HG03066 (cell line): Measurements from ENCODE around the gene NPM1.
A peak's percentile ranks its signal among the peaks of the same experiment; 100 is the strongest.
"Not testable (repeated sequence)": the region's sequence is repeated elsewhere in the genome, so short reads cannot be mapped to it uniquely, and the experiment has no call there.

Experiments used
- ATAC-seq: cut with Tn5 transposase; IDR thresholded peaks from one replicate; pipeline ENCODE4 v1.9.1; 2021; ENCODE audit warnings: low read depth; ENCODE audit not compliant: unreplicated experiment

Gene NPM1

GRCh38 chr5:171387345-171387969 is at the start of gene NPM1:
TSS of gene NPM1 (plus strand) at chr5:171387849. CDS start at chr5:171387949, 100 bp downstream.
- peak; percentile 77 for ATAC-seq

- no peak for ATAC-seq
Measured at GRCh38 chr5:171340042-171340441, 47.6 kb upstream of the NPM1 start.

- no peak for ATAC-seq
Measured at GRCh38 chr5:171340491-171340890, 47.2 kb upstream of the NPM1 start.

GRCh38 chr5:171342362-171343111 is 45.1 kb upstream of the NPM1 start:
- peak; percentile 58 for ATAC-seq

GRCh38 chr5:171344936-171345608 is 42.6 kb upstream of the NPM1 start:
- ATAC-seq: no peak

DNA sequence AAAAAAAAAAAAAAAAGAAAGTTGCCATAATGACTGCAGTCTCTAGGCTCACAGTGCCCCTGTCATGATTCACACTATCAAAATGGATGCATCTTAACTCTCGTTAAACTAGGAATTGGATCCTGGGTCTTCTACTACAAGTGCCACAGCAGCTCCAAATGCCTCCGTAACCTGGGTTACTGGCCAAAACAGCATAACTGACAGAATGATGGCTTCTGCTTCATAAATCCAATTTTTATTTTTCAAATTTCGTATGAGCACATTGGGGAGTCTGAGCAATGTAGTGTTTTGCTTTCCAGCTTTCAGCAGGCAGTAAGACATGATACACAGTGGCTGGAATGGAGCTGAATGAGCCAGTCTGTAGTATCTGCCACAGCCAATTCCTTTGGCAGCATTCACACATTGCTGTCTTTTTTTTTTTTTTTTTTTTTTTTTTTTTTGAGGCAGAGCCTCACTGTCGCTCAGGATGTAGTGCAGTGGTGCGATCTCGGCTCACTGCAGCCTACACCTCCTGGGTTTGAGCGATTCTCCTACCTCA is 36.0 kb upstream of the NPM1 start:
- no peak for ATAC-seq

GRCh38 chr5:171355302-171355724 is 32.3 kb upstream of the NPM1 start:
- ATAC-seq: peak; percentile 95

- no peak for ATAC-seq
Measured at GRCh38 chr5:171357843-171358242, 29.8 kb upstream of the NPM1 start.

DNA sequence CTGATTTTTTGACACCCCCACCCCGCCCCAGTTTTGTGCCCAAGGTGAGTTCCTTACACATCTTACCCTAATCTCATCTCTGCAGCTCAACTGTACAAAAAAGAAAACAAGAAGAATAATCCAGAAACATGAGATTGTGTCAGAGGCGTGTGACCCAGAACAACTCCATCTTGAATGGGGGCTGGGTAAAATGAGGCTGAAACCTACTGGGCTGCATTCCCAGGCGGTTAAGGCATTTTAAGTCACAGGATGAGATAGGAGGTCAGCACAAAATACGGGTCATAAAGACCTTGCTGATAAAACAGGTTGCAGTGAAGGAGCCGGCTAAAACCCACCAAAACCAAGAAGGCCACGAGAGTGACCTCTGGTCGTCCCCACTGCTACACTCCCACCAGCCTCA is 26.5 kb upstream of the NPM1 start:
- not testable (repeated sequence) for ATAC-seq

GRCh38 chr5:171363249-171363648 is 24.4 kb upstream of the NPM1 start:
- ATAC-seq: not testable (repeated sequence)

DNA sequence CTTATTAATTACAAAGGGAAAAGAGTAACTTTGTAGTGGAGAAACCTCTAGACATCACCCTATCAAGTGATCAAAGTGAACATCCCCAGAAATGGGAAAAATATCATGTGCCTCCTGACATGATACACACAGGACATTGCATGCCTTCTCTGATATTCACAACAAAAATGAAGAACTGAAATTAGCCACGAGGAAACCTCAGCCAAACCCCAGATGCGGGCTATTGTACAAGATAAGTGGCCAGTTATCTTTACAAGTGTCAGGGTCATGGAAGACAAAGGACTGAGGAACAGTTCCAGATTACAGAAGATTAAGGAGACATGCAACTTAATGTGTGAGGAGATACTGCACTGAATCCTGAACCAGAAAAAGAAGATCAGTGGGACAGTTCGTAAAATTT is 23.8 kb upstream of the NPM1 start:
- ATAC-seq: peak; percentile 50

DNA sequence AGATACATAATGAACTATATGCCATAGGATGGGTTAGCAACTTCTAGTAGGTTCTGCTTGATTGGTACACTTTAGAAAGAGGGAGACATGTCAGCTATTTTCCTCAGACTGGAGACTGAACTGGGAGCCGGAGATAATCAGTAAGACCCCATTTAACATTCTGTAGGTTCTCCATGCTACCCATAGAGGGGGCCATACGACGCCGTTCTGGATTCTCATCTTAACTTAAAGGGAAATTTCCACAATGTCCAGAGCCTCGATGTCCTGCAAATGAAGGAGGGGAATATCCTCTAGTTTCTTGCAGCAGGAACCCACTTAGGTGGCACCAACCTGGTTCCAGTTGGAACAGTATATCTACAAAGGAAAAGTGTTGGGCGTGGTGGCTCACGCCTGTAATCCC is 22.3 kb upstream of the NPM1 start:
- no peak for ATAC-seq

DNA sequence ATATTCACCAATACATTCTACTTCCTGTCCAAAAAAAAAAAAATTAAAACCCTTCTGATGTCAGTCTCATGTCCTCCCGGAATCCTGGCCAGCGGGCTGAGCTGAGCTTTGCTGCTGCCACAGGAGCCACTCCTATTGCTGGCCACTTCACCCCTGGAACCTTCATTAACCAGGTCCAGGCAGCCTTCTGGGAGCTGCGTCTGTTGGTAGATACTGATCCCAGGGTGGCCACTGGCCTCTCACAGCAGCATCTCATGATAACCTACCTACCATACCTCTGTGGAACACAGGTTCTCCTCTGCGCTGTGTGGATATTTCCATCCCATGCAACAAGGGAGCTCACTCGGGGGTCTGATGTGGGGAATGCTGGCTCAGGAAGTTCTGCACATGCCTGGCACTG is 21.0 kb upstream of the NPM1 start:
- ATAC-seq: no peak

GRCh38 chr5:171367424-171368370 is 20.0 kb upstream of the NPM1 start:
- ATAC-seq: no peak

DNA sequence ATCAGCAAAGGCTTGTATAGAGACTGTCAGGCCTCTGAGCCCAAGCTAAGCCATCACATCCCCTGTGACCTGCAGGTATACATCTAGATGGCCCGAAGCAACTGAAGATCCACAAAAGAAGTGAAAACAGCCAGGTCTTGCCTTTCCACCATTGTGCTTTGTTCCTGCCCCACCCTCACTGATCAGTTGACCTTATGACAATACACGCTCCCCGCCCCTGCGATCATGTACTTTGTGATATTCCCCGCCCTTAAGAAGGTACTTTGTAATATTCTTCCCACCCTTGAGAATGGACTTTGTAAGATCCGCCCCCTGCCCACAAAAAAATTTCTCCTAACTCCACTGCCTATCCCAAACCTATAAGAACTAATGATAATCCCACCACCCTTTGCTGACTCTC is 18.6 kb upstream of the NPM1 start:
- ATAC-seq: no peak

DNA sequence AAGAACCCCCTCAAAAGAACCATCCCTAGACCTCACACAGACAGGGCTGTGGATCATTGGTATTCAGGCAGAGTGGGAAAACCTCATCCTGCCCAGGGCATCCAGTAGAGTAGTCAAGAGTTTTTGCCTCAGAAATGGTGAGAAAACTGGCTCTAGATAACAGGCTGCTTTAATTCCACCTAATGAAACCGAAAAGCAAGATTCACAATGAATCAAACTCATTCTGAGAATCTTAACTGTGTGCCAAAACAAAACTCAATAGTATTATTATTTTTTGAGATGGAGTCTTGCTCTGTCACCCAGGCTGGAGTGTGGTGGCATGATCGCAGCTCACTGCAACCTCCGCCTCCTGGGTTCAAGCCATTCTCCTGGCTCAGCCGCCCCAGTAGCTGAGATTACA is 17.8 kb upstream of the NPM1 start:
- no peak for ATAC-seq

DNA sequence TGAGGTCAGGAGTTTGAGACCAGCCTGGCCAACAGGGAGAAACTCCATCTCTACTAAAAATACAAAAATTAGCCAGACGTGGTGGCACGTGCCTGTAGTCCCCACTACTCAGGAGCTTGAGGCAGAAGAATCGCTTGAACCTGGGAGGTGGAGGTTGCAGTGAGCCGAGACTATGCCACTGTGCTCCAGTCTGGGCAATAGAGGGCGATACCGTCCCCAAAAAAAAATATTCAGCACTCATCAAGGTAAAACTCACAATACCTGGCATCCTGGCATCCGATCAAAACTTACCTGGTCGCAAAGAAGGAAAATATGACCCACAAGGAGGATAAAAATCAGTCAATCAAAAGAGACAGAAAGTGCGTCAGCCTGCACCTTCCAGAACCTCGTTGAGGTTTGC is 16.8 kb upstream of the NPM1 start:
- ATAC-seq: not testable (repeated sequence)

GRCh38 chr5:171371326-171371725 is 16.3 kb upstream of the NPM1 start:
- ATAC-seq: no peak

DNA sequence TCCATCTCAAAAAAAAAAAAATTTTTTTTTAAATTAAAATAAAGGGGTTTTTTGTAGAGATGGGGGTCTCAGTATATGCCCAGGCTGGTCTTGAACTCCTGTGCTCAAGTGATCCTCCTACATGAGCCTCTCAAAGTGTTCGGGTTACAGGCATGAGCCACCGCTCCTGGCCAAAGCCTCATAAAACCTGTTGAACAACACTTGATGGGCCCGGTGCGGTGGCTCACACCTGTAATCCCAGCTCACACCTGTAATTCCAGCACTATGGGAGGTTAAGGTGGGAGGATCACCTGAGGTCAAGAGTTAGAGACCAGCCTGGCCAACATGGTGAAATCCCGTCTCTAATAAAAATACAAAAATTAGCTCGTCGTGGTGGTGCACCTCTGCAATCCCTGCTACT is 7.7 kb upstream of the NPM1 start:
- ATAC-seq: no peak

DNA sequence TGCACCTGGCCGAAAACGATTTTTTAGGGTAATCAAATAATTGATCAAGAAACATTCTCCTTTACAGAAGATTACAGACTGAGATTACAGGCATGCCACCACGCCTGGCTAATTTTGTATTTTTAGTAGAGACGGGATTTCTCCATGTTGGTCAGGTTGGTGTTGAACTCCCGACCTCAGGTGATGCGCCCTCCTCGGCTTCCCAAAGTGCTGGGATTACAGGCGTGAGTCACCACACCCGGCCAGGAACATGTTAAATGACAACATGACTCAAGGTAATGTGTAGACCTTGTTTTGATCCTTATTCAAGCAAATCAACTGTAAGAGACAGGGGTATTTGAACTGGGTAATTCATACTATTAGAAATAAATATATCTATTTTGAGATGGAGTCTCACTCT is 3.2 kb upstream of the NPM1 start:
- not testable (repeated sequence) for ATAC-seq
